ENCODE data around the gene MTX2.
A peak's percentile ranks its signal among the peaks of the same experiment; 100 is the strongest.
"Not testable (repeated sequence)": the region's sequence is repeated elsewhere in the genome, so short reads cannot be mapped to it uniquely, and the experiment has no call there.

The MTX2 gene

GRCh38 chr2:176297737-176298136, 28.5 kb downstream of the MTX2 start:
- H3K4me3 ChIP-seq (ENCODE audit: low read depth, low read length) = no peak overlapping the region
- DNase-seq (ENCODE audit: low read depth) = no peak
- no peak for TF ChIP-seq CTCF (IDR thresholded peaks at IDR 0.05; ENCODE audit: control insufficient read depth, extremely low read depth, insufficient read depth)

GRCh38 chr2:176306020-176306419, 36.8 kb downstream of the MTX2 start:
- DNase-seq (ENCODE audit: low read depth); H3K4me3 ChIP-seq (ENCODE audit: low read depth, low read length): not testable (repeated sequence)

GRCh38 chr2:176317199-176317598, 48.0 kb downstream of the MTX2 start:
- H3K4me3 ChIP-seq (ENCODE audit: low read depth, low read length) = no peak overlapping the region
- peak; percentile 63 for DNase-seq (ENCODE audit: low read depth)
- TF ChIP-seq CTCF (IDR thresholded peaks at IDR 0.05; ENCODE audit: control insufficient read depth, extremely low read depth, insufficient read depth) = no peak

GRCh38 chr2:176317623-176318065, 48.4 kb downstream of the MTX2 start:
- no peak for DNase-seq (ENCODE audit: low read depth)
- TF ChIP-seq CTCF (IDR thresholded peaks at IDR 0.05; ENCODE audit: control insufficient read depth, extremely low read depth, insufficient read depth) = no peak
- H3K4me3 ChIP-seq (ENCODE audit: low read depth, low read length) = no peak overlapping the region

- H3K4me3 ChIP-seq (ENCODE audit: low read depth, low read length) = no peak overlapping the region
- no peak for DNase-seq (ENCODE audit: low read depth)
- TF ChIP-seq CTCF (IDR thresholded peaks at IDR 0.05; ENCODE audit: control insufficient read depth, extremely low read depth, insufficient read depth) = no peak
Measured at GRCh38 chr2:176321916-176322315, 52.7 kb downstream of the MTX2 start.

GRCh38 chr2:176324862-176325261, 55.6 kb downstream of the MTX2 start:
- DNase-seq (ENCODE audit: low read depth) = no peak
- no peak for TF ChIP-seq CTCF (IDR thresholded peaks at IDR 0.05; ENCODE audit: control insufficient read depth, extremely low read depth, insufficient read depth)
- no peak overlapping the region for H3K4me3 ChIP-seq (ENCODE audit: low read depth, low read length)

- no peak overlapping the region for H3K4me3 ChIP-seq (ENCODE audit: low read depth, low read length)
- TF ChIP-seq CTCF (IDR thresholded peaks at IDR 0.05; ENCODE audit: control insufficient read depth, extremely low read depth, insufficient read depth) = no peak
- no peak for DNase-seq (ENCODE audit: low read depth)
Measured at GRCh38 chr2:176325732-176326131, 56.5 kb downstream of the MTX2 start.
